ENCODE measurements around the gene KRABD2.

Gene KRABD2

DNA sequence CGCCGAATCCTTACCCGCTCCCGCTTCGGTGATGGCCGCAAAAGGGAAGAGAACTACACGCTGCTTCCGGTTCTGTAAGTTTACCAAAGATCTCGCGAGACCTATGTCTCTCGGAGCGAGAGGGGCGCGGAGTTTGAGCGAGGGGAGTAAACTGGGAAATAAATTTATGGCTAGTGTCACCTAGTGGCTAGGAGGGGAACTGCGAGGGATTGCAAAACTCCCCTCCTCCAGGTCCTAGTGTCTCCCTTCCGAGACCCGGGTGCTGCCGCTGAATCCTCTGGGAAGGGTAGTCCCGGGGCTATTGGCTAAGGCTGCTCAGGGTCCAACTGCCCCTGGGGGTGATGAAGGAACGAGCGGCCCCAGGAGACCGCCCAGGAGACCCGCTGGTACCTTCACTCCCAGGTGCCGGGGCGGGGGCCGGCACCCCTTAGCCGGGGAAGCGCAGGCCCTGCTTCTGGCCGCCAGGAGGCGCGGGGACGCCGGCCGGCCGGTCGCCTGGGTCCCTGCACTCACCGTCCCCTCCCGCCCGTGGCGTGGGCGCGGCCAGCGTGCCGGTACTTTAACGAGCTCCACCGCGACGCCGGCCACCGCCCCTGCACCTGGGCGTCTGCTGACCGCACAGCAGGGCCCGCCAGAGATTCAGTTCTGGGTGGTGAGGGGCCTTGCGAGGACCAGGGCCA, 6.8 kb upstream of the KRABD2 start, which contains the start of gene RPL26 (continued):
- TF ChIP-seq, protein P1, sequence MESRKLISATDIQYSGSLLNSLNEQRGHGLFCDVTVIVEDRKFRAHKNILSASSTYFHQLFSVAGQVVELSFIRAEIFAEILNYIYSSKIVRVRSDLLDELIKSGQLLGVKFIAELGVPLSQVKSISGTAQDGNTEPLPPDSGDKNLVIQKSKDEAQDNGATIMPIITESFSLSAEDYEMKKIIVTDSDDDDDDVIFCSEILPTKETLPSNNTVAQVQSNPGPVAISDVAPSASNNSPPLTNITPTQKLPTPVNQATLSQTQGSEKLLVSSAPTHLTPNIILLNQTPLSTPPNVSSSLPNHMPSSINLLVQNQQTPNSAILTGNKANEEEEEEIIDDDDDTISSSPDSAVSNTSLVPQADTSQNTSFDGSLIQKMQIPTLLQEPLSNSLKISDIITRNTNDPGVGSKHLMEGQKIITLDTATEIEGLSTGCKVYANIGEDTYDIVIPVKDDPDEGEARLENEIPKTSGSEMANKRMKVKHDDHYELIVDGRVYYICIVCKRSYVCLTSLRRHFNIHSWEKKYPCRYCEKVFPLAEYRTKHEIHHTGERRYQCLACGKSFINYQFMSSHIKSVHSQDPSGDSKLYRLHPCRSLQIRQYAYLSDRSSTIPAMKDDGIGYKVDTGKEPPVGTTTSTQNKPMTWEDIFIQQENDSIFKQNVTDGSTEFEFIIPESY (IDR thresholded peaks at IDR 0.05): 0 out of 2 replicates have a peak, but pooled peaks have one; percentile 14
- TF ChIP-seq CREB1 (IDR thresholded peaks at IDR 0.05; ENCODE audit: low read depth) (peak; percentile 68), NFYA (IDR thresholded peaks at IDR 0.05; ENCODE audit: borderline replicate concordance, low read depth, low read length) (no peak), MYB (IDR thresholded peaks at IDR 0.05; ENCODE audit: borderline replicate concordance, low read depth, low read length) (0 out of 2 replicates have a peak, but pooled peaks have one; percentile 10), ZNF622 (IDR thresholded peaks at IDR 0.05) (no peak), NKRF (conservative IDR thresholded peaks at IDR 0.05) (peak; percentile 86; the same call in 1 of the 2 replicates), SRF (IDR thresholded peaks at IDR 0.05; ENCODE audit: low read depth in 2 of 2, low read length in 2 of 2) (peak; percentile 72 to 82), ETV6 (conservative IDR thresholded peaks at IDR 0.05 in 1 of 2, IDR thresholded peaks at IDR 0.05 in 1 of 2; ENCODE audit: borderline replicate concordance in 1 of 2, low read depth in 1 of 2) (peak in 1 of 2 experiments; percentile 41; a peak in 1 of 4 replicates), BACH1 (IDR thresholded peaks at IDR 0.05; ENCODE audit: borderline replicate concordance) (peak; percentile 88), SMARCA5 (IDR thresholded peaks at IDR 0.05) (peak; percentile 73), EP300 (IDR thresholded peaks at IDR 0.05; ENCODE audit: borderline replicate concordance in 1 of 2, control insufficient read depth in 1 of 2, low read depth in 2 of 2, low read length in 2 of 2) (no peak), MYC (IDR thresholded peaks at IDR 0.05; ENCODE audit: insufficient read depth, insufficient read length, insufficient replicate concordance, low read length, severe bottlenecking) (no peak), BRCA1 (IDR thresholded peaks at IDR 0.05; ENCODE audit: low read depth, low read length) (peak; percentile 81), RAD21 (IDR thresholded peaks at IDR 0.05; ENCODE audit: insufficient read depth, low read depth, low read length) (peak; percentile 36; the same call in 1 of the 2 replicates), ZBTB40 (IDR thresholded peaks at IDR 0.05; ENCODE audit: borderline replicate concordance) (peak; percentile 87), ZNF24 (IDR thresholded peaks at IDR 0.05) (0 out of 2 replicates have a peak, but pooled peaks have one; percentile 21), ZNF217 (IDR thresholded peaks at IDR 0.05) (peak; percentile 86)
- TF ChIP-seq, protein P2, sequence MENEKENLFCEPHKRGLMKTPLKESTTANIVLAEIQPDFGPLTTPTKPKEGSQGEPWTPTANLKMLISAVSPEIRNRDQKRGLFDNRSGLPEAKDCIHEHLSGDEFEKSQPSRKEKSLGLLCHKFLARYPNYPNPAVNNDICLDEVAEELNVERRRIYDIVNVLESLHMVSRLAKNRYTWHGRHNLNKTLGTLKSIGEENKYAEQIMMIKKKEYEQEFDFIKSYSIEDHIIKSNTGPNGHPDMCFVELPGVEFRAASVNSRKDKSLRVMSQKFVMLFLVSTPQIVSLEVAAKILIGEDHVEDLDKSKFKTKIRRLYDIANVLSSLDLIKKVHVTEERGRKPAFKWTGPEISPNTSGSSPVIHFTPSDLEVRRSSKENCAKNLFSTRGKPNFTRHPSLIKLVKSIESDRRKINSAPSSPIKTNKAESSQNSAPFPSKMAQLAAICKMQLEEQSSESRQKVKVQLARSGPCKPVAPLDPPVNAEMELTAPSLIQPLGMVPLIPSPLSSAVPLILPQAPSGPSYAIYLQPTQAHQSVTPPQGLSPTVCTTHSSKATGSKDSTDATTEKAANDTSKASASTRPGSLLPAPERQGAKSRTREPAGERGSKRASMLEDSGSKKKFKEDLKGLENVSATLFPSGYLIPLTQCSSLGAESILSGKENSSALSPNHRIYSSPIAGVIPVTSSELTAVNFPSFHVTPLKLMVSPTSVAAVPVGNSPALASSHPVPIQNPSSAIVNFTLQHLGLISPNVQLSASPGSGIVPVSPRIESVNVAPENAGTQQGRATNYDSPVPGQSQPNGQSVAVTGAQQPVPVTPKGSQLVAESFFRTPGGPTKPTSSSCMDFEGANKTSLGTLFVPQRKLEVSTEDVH (IDR thresholded peaks at IDR 0.05; ENCODE audit: low read depth, partially characterized antibody): peak; percentile 63

Data from GM12878 (cell line).